ENCODE results near the gene CES4A. TPM values are rescaled to one million over a fixed set of nuclear protein-coding genes. Genes with fewer than 3 reads are reported as not detected.

The CES4A gene
- total and polyA plus RNA-seq, 9 of the 15 experiments (the other 6 are each of a cell fraction or from before 2014, with no cell fraction given), result 0.09 to 0.13 (median 0.11) TPM; not detected in 6

DNA sequence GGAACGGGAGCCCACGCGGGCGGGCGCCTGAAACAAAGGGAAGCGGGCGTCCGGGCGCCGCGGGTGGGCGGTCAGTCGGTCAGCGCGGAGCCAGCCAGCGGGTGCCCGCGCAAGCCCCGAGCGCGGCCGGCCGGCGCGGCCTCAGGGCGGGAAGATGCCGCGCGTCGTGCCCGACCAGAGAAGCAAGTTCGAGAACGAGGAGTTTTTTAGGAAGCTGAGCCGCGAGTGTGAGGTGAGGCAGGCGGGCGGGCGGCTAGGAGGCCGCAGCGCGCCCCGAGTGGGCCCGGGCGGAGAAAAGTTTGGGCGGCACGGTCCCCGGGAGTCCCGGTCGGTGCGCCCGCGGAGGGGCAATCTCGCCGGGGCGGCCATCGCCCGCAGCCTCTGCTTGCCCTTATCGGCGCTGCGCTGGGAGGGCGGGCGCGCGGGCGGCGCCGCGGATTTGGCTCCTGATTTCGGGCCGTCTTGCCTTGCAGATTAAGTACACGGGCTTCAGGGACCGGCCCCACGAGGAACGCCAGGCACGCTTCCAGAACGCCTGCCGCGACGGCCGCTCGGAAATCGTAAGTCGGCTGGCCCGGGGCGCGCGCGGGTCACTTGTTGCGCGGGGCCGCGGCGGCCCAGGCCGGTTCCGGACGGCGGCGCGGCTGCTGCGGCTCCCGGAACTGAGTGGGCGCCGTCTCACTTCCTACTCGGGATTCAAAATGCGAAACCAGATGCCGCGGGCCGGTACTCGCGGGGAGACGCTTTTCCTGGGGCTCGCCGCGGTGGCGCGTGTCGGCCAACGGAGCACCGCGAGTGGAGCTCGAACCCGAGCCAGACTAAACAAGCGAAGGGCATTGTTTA is 41.1 kb downstream of the CES4A start (continued):
- TF ChIP-seq, protein P1, sequence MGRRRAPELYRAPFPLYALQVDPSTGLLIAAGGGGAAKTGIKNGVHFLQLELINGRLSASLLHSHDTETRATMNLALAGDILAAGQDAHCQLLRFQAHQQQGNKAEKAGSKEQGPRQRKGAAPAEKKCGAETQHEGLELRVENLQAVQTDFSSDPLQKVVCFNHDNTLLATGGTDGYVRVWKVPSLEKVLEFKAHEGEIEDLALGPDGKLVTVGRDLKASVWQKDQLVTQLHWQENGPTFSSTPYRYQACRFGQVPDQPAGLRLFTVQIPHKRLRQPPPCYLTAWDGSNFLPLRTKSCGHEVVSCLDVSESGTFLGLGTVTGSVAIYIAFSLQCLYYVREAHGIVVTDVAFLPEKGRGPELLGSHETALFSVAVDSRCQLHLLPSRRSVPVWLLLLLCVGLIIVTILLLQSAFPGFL (CRISPR knock-in tag; IDR thresholded peaks at IDR 0.05), result no peak
- TF ChIP-seq, protein P2, sequence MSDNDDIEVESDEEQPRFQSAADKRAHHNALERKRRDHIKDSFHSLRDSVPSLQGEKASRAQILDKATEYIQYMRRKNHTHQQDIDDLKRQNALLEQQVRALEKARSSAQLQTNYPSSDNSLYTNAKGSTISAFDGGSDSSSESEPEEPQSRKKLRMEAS (CRISPR knock-in tag; IDR thresholded peaks at IDR 0.05), result peak; percentile 60
- TF ChIP-seq, protein P3, sequence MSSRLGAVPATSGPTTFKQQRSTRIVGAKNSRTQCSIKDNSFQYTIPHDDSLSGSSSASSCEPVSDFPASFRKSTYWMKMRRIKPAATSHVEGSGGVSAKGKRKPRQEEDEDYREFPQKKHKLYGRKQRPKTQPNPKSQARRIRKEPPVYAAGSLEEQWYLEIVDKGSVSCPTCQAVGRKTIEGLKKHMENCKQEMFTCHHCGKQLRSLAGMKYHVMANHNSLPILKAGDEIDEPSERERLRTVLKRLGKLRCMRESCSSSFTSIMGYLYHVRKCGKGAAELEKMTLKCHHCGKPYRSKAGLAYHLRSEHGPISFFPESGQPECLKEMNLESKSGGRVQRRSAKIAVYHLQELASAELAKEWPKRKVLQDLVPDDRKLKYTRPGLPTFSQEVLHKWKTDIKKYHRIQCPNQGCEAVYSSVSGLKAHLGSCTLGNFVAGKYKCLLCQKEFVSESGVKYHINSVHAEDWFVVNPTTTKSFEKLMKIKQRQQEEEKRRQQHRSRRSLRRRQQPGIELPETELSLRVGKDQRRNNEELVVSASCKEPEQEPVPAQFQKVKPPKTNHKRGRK (tag; IDR thresholded peaks at IDR 0.05), result no peak
- TF ChIP-seq, protein P4, sequence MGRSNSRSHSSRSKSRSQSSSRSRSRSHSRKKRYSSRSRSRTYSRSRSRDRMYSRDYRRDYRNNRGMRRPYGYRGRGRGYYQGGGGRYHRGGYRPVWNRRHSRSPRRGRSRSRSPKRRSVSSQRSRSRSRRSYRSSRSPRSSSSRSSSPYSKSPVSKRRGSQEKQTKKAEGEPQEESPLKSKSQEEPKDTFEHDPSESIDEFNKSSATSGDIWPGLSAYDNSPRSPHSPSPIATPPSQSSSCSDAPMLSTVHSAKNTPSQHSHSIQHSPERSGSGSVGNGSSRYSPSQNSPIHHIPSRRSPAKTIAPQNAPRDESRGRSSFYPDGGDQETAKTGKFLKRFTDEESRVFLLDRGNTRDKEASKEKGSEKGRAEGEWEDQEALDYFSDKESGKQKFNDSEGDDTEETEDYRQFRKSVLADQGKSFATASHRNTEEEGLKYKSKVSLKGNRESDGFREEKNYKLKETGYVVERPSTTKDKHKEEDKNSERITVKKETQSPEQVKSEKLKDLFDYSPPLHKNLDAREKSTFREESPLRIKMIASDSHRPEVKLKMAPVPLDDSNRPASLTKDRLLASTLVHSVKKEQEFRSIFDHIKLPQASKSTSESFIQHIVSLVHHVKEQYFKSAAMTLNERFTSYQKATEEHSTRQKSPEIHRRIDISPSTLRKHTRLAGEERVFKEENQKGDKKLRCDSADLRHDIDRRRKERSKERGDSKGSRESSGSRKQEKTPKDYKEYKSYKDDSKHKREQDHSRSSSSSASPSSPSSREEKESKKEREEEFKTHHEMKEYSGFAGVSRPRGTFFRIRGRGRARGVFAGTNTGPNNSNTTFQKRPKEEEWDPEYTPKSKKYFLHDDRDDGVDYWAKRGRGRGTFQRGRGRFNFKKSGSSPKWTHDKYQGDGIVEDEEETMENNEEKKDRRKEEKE (IDR thresholded peaks at IDR 0.05; ENCODE audit: borderline replicate concordance in 1 of 2, control insufficient read depth in 1 of 2, low read depth in 2 of 2, low read length in 1 of 2), result no peak
- TF ChIP-seq, protein P5, sequence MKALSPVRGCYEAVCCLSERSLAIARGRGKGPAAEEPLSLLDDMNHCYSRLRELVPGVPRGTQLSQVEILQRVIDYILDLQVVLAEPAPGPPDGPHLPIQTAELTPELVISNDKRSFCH (CRISPR knock-in tag; IDR thresholded peaks at IDR 0.05), result no peak
- TF ChIP-seq, protein P5 (tag; IDR thresholded peaks at IDR 0.05), result peak; percentile 51; the same call in 1 of the 2 replicates
- TF ChIP-seq EHMT2 (IDR thresholded peaks at IDR 0.05), result no peak
- no peak for TF ChIP-seq ZBTB8A (IDR thresholded peaks at IDR 0.05; ENCODE audit: partially characterized antibody)
- TF ChIP-seq NCOA1 (IDR thresholded peaks at IDR 0.05; ENCODE audit: low read depth), result no peak
- TF ChIP-seq, protein P6, sequence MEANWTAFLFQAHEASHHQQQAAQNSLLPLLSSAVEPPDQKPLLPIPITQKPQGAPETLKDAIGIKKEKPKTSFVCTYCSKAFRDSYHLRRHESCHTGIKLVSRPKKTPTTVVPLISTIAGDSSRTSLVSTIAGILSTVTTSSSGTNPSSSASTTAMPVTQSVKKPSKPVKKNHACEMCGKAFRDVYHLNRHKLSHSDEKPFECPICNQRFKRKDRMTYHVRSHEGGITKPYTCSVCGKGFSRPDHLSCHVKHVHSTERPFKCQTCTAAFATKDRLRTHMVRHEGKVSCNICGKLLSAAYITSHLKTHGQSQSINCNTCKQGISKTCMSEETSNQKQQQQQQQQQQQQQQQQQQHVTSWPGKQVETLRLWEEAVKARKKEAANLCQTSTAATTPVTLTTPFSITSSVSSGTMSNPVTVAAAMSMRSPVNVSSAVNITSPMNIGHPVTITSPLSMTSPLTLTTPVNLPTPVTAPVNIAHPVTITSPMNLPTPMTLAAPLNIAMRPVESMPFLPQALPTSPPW (CRISPR knock-in tag; IDR thresholded peaks at IDR 0.05), result peak; percentile 57; the same call in 1 of the 2 replicates
- no peak for TF ChIP-seq EWSR1 (IDR thresholded peaks at IDR 0.05; ENCODE audit: borderline replicate concordance, low read depth, partially characterized antibody)
- no peak for TF ChIP-seq LCOR (CRISPR knock-in tag; IDR thresholded peaks at IDR 0.05)
- no peak for TF ChIP-seq PML (IDR thresholded peaks at IDR 0.05; ENCODE audit: low read length)
- no peak for TF ChIP-seq ZFP30 (CRISPR knock-in tag; IDR thresholded peaks at IDR 0.05; ENCODE audit: borderline replicate concordance)
- TF ChIP-seq NFYB (IDR thresholded peaks at IDR 0.05; ENCODE audit: extremely low read depth, insufficient read length), result no peak
- TF ChIP-seq, protein P7, sequence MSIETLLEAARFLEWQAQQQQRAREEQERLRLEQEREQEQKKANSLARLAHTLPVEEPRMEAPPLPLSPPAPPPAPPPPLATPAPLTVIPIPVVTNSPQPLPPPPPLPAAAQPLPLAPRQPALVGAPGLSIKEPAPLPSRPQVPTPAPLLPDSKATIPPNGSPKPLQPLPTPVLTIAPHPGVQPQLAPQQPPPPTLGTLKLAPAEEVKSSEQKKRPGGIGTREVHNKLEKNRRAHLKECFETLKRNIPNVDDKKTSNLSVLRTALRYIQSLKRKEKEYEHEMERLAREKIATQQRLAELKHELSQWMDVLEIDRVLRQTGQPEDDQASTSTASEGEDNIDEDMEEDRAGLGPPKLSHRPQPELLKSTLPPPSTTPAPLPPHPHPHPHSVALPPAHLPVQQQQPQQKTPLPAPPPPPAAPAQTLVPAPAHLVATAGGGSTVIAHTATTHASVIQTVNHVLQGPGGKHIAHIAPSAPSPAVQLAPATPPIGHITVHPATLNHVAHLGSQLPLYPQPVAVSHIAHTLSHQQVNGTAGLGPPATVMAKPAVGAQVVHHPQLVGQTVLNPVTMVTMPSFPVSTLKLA (conservative IDR thresholded peaks at IDR 0.05), result peak in 1 of 2 experiments; percentile 55; a peak in 2 of 4 replicates

All from K562 (cell line).